Suprapubic skin (tissue), 4 donors: ENCODE data around the gene MYMX. TPM values are rescaled to one million over a fixed set of nuclear protein-coding genes. Genes with fewer than 3 reads are reported as not detected.

Experiments used
- DNase-seq, 2 donors: peaks; one replicate each; pipeline ENCODE4 v3.0.0-alpha.2; 2019; ENCODE audit warnings: low spot score in 2 of 2
- H3K27ac ChIP-seq: fragments of 200-600 bp; sonication (generic); one replicate; pipeline ENCODE4 v1.5.1; 2019
- H3K27me3 ChIP-seq: fragments of 200-600 bp; sonication (generic); one replicate; pipeline ENCODE4 v1.5.1; 2019
- H3K36me3 ChIP-seq: fragments of 200-600 bp; sonication (generic); one replicate; pipeline ENCODE4 v1.5.1; 2019
- H3K4me1 ChIP-seq: fragments of 200-600 bp; sonication (generic); one replicate; pipeline ENCODE4 v1.5.1; 2019
- H3K4me3 ChIP-seq: fragments of 200-600 bp; sonication (generic); one replicate; pipeline ENCODE4 v1.5.1; 2019; ENCODE audit warnings: mild to moderate bottlenecking
- H3K9me3 ChIP-seq: fragments of 200-600 bp; sonication (generic); one replicate; pipeline ENCODE4 v1.5.1; 2019
- CTCF ChIP-seq, 2 donors: fragments of 200-600 bp in 1 of 2; fragments of 450-650 bp in 1 of 2; sonication (generic) in 1 of 2; IDR thresholded peaks; one replicate each; pipeline ENCODE4 v1.5.1; 2016 to 2019; ENCODE audit warnings: antibody characterized with exemption in 2 of 2, mild to moderate bottlenecking in 1 of 2, moderate library complexity in 1 of 2
- EP300 ChIP-seq: sonication (generic); formaldehyde crosslinking; IDR thresholded peaks from one replicate; pipeline ENCODE4 v1.6.1; 2017; ENCODE audit warnings: antibody characterized with exemption
- POLR2A ChIP-seq, 2 donors: fragments of 450-650 bp; IDR thresholded peaks; one replicate each; pipeline ENCODE4 v1.6.1; 2017; ENCODE audit warnings: antibody characterized with exemption in 2 of 2, mild to moderate bottlenecking in 2 of 2, moderate library complexity in 2 of 2
- POLR2AphosphoS5 ChIP-seq, 3 donors: sonication (generic); formaldehyde crosslinking; IDR thresholded peaks; one replicate each; pipeline ENCODE4 v1.6.1; 2017; ENCODE audit warnings: antibody characterized with exemption in 3 of 3
- WGBS: methylation state at CpG from one replicate; pipeline ENCODE4 v1.1.5; 2018; 5-methylcytosine and 5-hydroxymethylcytosine counted together
- total RNA-seq, 4 donors: library from RNA; depleted of rRNA; stranded (reverse); fragments of >200 nt; gene quantifications; one replicate each; pipeline ENCODE4 v1.1.0, GENCODE V29; 2016

MYMX gene
- total RNA-seq, 4 donors from 2014 or later = not detected

GRCh38 chr6:44264154-44265006, 47.7 kb downstream of the MYMX start:
- H3K27me3 ChIP-seq = no peaks in the 10 kb centered on the region
- WGBS = 9% methylated on average over 12 of the region's 13 CpGs
- H3K9me3 ChIP-seq = no peaks in the 10 kb centered on the region
- H3K4me3 ChIP-seq = peak overlapping the region; percentile 62
- no peak for TF ChIP-seq POLR2A (IDR thresholded peaks at IDR 0.05)
- TF ChIP-seq CTCF (IDR thresholded peaks at IDR 0.05) = no peak
- TF ChIP-seq POLR2AphosphoS5 (IDR thresholded peaks at IDR 0.05) = no peak
- TF ChIP-seq EP300 = no peak
- peaks cover 8% of the 10 kb centered on the region for H3K36me3 ChIP-seq
- no peak for DNase-seq
- peak overlapping the region; percentile 72 for H3K27ac ChIP-seq
- peaks cover 31% of the 10 kb centered on the region for H3K4me1 ChIP-seq

GRCh38 chr6:44265007-44265721, 48.4 kb downstream of the MYMX start, which contains the start of gene NFKBIE:
TSS of gene NFKBIE (minus strand) at chr6:44265551. CDS start at chr6:44265346, 205 bp downstream.
- TF ChIP-seq CTCF (IDR thresholded peaks at IDR 0.05) (peak in 1 of 2 donors; percentile 6), POLR2AphosphoS5 (IDR thresholded peaks at IDR 0.05) (no peak), POLR2A (IDR thresholded peaks at IDR 0.05) (peak in 1 of 2 donors; percentile 60), EP300 (no peak)
- peak; percentile 95 to 96 for DNase-seq
- peaks cover 34% of the 10 kb centered on the region for H3K4me1 ChIP-seq

GRCh38 chr6:44265722-44266233, 49.1 kb downstream of the MYMX start:
- H3K27ac ChIP-seq = peak overlapping the region; percentile 72
- H3K36me3 ChIP-seq = no peaks in the 10 kb centered on the region
- 66% methylated on average over 17 of the region's 17 CpGs for WGBS
- no peaks in the 10 kb centered on the region for H3K9me3 ChIP-seq
- peaks cover 10% of the 10 kb centered on the region for H3K27me3 ChIP-seq
- TF ChIP-seq POLR2A (IDR thresholded peaks at IDR 0.05) (no peak), EP300 (no peak), CTCF (IDR thresholded peaks at IDR 0.05) (no peak), POLR2AphosphoS5 (IDR thresholded peaks at IDR 0.05) (no peak)
- no peak for DNase-seq
- peaks cover 39% of the 10 kb centered on the region for H3K4me1 ChIP-seq
- peak overlapping the region; percentile 62 for H3K4me3 ChIP-seq

More at GRCh38 chr6:44265007-44265721, 48.4 kb downstream of the MYMX start, which contains the start of gene NFKBIE:
- Histone ChIP-seq H3K27me3 (peaks cover 3% of the 10 kb centered on the region), H3K4me3 (peak within 1 kb of the TSS; percentile 62), H3K9me3 (no peaks in the 10 kb centered on the region), H3K36me3 (peaks cover 2% of the 10 kb centered on the region), H3K27ac (peak within 1 kb of the TSS; percentile 72)
- 0% methylated on average over 11 of the region's 72 CpGs for WGBS

GRCh38 chr6:44266347-44266746, 49.6 kb downstream of the MYMX start:
- Histone ChIP-seq H3K9me3 (no peaks in the 10 kb centered on the region), H3K27me3 (peaks cover 15% of the 10 kb centered on the region), H3K4me3 (no peak overlapping the region), H3K36me3 (no peaks in the 10 kb centered on the region), H3K4me1 (peaks cover 42% of the 10 kb centered on the region), H3K27ac (no peak overlapping the region)
- no peak for DNase-seq
- WGBS = 82% methylated on average over 3 of the region's 3 CpGs
- TF ChIP-seq POLR2AphosphoS5 (IDR thresholded peaks at IDR 0.05) = no peak
- no peak for TF ChIP-seq EP300
- TF ChIP-seq CTCF (IDR thresholded peaks at IDR 0.05) = no peak
- TF ChIP-seq POLR2A (IDR thresholded peaks at IDR 0.05) = no peak
